GM19240 (cell line): ENCODE results near the gene ATP5PO.

Experiments used
- DNase-seq: peaks from one replicate; pipeline ENCODE4 v3.0.0; 2011; ENCODE audit warnings: low spot score; ENCODE audit not compliant: insufficient read length

Gene ATP5PO

GRCh38 chr21:33899199-33899598 lies 16.4 kb downstream of the ATP5PO start:
- no peak for DNase-seq

DNA sequence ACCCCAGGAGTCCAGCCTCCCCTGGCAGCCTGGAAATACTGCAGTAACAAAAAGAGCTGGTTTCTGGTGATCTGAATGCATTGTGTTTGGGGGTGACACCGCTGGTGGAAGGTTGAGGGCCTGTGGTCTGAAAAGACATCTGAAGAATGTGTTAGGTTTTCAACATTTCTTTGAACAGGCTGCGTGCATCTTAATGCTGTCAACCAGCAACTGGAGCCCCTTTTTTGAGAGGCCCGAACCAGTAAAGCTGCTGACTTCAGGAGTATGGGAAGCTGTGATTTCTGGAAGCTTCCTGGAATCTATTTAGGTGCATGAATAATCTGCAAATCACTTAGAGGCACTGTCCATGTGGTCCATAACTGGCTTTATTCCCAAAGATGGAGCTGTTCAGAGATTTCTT lies 17.0 kb downstream of the ATP5PO start:
- DNase-seq = no peak

GRCh38 chr21:33897739-33898138 lies 17.9 kb downstream of the ATP5PO start:
- DNase-seq = no peak

GRCh38 chr21:33897098-33897497 lies 18.5 kb downstream of the ATP5PO start:
- no peak for DNase-seq

- no peak for DNase-seq
Observed at GRCh38 chr21:33896691-33897090, 18.9 kb downstream of the ATP5PO start.

DNA sequence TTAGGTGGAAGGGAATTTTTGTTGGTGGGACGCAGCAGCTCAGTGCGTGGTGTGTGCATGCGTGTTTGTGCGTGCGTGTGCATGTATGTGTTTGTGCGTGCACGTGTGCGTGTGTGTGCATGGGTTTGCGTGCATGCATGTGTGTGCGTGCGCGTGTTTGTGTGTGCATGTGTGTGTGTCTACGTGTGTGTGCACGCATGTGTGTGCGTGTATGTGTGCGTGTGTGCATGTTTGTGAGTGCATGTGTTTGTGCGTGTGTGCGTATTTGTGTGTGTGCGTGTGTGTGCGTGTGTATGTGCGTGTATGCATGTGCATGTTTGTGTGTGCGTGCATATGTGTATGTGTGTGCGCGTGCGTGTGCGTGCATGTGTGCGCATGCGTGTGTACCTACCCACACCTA lies 20.2 kb downstream of the ATP5PO start:
- no peak for DNase-seq

DNA sequence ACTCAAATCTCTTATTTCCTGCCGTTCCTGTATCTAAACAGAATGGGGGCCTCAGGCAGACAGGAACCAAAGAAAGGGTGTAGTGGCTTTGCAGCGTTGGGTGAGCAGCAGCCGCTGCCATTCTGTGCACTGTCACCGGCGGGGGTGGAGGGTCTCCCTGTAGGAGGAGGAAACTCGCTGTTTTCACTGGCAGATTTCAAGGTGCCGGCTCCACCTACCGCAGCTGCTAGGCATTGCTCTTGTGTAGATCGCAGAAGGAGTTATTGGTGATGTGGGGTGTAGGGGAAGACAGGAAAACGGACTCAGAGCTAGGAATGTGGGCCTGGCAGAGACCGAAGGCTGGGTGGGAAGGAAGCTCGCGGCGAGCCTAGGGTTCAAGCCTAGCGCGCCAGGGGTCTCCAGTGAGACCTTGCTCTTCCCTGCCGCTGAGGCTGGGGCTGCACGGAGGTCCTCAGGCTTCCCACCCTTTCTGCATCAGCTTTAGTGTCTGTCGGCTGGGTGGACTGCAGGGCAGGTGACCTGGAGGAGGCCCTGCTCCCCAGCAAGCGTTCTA lies 20.8 kb downstream of the ATP5PO start:
- DNase-seq = no peak

DNA sequence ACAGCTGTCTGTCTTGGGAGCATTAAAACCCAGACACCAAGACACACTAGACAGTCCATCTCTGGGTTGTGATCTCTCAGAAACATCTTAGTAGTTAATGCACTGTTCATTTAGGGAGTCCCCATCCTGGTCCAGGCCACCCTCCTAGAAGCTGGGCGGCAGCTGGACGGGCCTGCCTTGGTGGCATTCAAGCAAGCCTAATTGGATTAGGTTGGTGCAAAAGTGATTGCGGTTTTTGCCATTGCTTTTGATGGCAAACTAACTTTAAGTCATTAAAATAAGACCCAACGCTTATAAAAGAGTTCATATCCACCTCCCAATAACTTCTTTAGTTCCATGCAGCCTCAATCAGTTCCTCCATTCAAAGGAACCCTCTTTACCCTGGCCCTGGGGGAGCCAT lies 21.7 kb downstream of the ATP5PO start:
- no peak for DNase-seq

DNA sequence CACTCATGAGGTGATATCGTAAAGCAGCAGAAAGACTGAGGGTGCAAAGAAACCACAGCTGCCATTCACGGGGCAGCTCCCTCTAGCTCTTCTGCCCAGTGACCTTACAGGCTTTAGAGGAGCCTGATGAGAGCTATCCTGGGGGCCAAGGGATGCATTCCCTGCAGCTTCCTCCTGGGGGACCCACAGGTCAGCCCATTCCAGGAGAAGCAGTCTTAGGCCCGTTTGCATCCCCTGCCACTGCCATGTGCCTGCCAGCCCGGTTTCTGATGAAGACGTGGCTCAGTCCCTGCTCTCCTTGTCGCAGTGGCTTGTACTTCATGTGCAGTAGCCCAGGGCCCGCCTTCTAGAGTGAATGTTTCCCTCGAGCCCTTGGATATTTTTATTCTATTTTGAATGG lies 22.8 kb downstream of the ATP5PO start:
- DNase-seq = no peak

- DNase-seq = no peak
Observed at GRCh38 chr21:33890187-33890586, 25.4 kb downstream of the ATP5PO start.

DNA sequence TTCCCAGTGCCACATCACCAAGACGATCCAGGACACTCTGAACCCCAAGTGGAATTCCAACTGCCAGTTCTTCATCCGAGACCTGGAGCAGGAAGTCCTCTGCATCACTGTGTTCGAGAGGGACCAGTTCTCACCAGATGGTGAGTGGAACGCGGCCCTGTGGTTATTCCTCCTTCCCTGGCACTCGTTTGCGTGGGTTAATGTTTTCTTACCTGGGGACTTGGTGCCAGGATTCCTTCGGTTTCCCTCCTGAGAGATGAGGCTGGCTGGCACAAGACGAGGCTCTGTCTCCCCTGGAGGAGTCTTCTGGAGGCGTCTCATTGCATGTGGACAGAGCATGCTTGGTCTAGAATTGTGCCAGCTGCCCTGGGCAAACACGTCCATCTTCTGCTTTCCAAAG lies 29.3 kb downstream of the ATP5PO start:
- no peak for DNase-seq

- DNase-seq = no peak
Observed at GRCh38 chr21:33885172-33885514, 30.5 kb downstream of the ATP5PO start.

DNA sequence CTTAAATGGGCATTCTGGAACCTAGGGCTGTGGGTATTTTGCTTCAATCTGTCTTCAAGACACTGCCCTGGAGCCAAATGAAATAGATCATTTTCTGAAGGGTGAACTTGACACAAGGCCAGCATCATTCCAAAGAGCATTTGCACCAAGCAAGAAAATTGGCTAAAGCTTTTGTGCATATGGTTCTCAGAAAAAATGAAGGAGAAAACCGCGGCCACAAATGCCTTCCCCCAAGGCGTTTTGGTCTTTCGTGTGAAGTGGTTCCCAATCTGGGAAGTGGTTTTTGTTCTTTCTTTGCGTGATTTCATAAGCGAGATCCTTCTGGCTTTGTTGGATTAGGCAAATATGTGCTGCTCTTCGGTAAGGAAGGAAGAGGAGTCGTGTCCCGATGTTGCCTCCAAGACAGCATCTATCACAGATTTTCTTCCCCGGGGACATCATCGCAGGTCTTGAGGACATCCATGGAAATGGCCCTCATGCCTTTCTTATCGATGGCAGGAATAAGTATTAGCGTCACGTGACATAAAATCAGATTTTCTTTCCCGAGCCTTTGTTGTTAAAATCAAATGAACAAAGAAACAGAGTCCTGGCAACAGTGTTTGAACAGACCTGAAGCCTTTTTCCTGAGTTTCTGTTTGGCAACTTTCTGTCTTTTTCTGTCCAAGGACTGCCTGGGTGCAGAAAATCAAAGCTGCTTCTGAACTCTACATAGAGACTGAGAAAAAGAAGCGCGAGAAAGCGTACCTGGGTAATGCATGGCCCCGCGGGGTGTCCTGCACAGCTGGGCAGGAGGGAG lies 31.0 kb downstream of the ATP5PO start:
- DNase-seq = no peak

DNA sequence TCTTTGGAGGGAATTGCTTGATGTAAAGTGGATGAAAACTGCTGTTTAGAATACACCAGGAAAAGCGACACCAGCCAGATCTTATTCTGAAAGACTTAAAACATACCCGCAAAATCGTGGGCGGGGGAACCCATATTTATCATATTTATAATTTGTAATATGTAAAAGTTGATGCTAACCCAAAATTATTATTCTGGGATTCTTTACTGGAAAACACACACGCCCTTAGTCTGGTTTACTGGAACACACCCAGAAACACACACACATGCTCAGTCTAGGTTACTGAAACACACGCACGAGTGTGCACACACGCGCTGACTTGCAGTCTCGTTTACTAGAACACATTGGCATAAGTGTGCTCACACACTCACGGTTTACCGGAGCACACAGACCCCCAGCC lies 32.5 kb downstream of the ATP5PO start:
- no peak for DNase-seq

DNA sequence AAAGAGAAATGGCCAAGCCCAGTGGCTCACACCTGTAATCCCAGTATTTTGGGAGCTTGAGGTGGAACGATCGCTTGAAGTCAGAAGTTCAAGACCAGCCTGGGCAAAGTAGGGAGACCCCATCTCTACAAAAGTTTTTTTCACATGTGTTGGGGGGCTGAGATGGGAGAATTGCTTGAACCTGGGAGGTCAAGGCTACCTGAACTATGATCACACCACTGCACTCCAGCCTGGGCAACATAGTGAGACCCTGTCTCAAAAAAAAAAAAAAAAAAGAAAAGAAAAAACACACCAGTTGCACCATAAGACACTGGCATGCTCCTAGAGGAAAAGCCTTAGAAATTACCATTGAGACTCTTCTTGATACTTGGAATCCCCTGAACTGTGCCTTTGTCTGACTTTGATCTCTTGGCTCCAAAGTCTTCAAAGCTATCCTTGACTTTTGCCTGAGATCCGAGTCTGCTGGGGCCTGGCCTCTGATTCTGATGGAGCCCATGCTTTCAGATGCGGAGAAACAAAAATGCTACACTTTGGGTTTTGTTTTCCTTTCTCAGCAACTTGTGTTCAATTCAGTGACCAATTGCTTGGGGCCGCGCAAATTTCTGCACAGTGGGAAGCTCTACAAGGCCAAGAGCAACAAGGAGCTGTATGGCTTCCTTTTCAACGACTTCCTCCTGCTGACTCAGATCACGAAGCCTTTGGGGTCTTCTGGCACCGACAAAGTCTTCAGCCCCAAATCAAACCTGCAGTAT lies 33.7 kb downstream of the ATP5PO start:
- DNase-seq = no peak

DNA sequence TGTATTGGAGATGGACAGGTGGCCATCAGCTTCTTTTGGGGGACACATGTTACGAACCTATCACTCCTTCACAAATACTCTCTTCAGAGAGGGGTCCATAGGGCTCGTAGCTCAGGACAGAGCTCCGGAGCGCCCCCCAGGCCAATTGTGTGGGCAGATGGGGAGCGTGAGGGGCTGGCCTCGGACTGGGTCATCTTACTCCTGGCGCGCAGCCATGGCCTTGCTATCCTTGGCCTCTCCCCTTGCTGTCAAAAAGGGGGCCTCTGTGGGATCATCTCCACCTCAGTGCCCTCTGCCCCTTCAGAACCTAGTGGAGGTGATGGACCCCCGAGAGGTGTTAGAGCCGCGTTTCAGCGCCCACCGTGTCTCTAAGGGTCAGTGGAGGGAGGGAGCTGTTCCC lies 35.0 kb downstream of the ATP5PO start:
- DNase-seq = no peak

DNA sequence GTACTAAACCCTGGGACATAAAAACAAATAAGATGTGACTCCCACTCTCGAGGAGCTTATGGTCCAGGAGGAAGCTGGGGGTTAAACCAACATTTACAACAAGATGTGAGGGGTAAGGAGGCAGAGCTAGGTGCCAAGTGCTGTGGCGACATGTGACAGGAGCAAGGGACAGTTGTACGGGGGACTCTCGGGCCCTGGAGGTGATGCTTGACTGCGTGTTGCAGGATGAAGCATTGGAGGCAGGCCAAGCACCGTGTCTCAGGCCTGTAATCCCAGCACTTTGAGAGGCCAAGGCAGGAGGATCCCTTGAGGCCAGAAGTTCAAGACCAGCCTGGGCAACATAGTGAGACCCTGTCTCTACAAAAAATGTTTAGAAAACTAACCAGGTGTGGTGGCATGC lies 36.8 kb downstream of the ATP5PO start:
- no peak for DNase-seq

GRCh38 chr21:33875026-33875695 lies 40.4 kb downstream of the ATP5PO start:
- DNase-seq = no peak

GRCh38 chr21:33874161-33874560 lies 41.4 kb downstream of the ATP5PO start:
- no peak for DNase-seq

DNA sequence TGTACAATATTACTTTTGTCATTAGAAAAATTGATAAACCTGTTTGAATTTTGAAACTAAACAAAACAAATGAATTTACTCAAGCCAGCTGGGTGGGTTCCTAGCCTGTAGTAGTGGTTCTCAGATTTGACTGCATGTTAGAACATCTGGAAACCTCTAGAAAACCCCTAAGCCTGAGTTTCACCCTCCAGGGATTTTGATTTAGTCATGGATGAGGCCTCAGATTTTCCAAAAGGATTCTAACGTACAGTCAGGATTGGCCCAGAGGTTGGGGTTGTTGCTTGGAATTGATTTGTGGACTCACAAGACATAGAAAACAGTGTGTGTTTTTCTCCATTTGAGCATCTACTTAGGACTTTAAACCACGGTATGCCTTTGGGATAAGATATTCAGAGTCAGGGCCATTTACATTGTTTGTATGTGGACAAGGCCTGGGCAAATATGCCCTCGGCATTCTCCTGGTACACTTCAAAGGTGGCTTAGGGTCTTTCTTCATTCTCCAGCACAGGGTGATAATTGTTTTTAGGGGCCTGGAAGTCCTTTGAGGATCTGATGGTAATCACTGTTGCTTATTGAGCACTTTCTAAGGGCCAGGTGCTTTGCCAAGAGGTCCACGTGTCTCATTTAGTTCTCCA lies 42.6 kb downstream of the ATP5PO start:
- no peak for DNase-seq

DNA sequence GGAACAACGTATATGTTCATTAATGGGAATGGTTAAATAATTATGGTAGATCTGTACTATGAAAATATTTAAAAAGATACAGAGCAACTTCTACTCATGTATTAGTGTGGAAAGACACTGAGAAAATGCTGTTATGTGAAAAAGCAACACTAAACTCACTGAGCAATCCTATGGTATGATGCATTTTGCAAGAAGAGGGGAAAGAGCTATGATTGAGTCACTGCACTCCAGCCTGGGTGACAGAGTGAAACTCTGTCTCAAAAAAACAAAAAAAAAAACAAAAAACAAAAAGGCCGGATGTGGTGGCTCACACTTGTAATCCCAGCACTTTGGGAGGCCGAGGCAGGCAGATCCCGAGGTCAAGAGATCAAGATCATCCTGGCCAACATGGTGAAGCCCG lies 44.4 kb downstream of the ATP5PO start:
- no peak for DNase-seq

- DNase-seq = no peak
Observed at GRCh38 chr21:33870768-33871167, 44.8 kb downstream of the ATP5PO start.
